Loucy (cell line): ENCODE data around the gene XRCC5.

ENCODE experiments used
- H2AFZ ChIP-seq: fragments of 200-600 bp; sonication (generic); 2 replicates; pipeline ENCODE4 v1.6.0; 2016; ENCODE audit warnings: antibody characterized with exemption, mild to moderate bottlenecking, low read length, moderate library complexity
- H3F3A ChIP-seq: fragments of 200-600 bp; 2 replicates; pipeline ENCODE4 v1.6.0; 2016; ENCODE audit warnings: antibody characterized with exemption, low read depth, mild to moderate bottlenecking
- H3K27me3 ChIP-seq: fragments of 200-600 bp; sonication (generic); 2 replicates; pipeline ENCODE4 v1.6.1; 2014; ENCODE audit warnings: low read length, mild to moderate bottlenecking; ENCODE audit not compliant: insufficient read depth, poor library complexity, severe bottlenecking
- H3K36me3 ChIP-seq: fragments of 200-600 bp; sonication (generic); 2 replicates; pipeline ENCODE4 v1.6.1; 2016; ENCODE audit warnings: low read length; ENCODE audit not compliant: insufficient read depth
- H3K4me1 ChIP-seq: fragments of 200-600 bp; sonication (generic); 2 replicates; pipeline ENCODE4 v1.5.1; 2014; ENCODE audit warnings: low read length, mild to moderate bottlenecking; ENCODE audit not compliant: insufficient read depth, poor library complexity, severe bottlenecking
- H3K4me2 ChIP-seq: fragments of 200-600 bp; sonication (generic); 2 replicates; pipeline ENCODE4 v1.6.0; 2014; ENCODE audit warnings: antibody characterized with exemption, low read length, low read depth, mild to moderate bottlenecking; ENCODE audit not compliant: poor library complexity, severe bottlenecking
- H3K4me3 ChIP-seq: fragments of 200-600 bp; sonication (generic); 2 replicates; pipeline ENCODE4 v1.5.1; 2014; ENCODE audit warnings: low read length, mild to moderate bottlenecking, mixed read lengths; ENCODE audit not compliant: poor library complexity, severe bottlenecking
- H3K79me2 ChIP-seq: fragments of 200-600 bp; sonication (generic); 2 replicates; pipeline ENCODE4 v1.6.1; 2014; ENCODE audit warnings: low read length; ENCODE audit not compliant: insufficient read depth
- H3K9ac ChIP-seq: fragments of 200-600 bp; sonication (generic); 2 replicates; pipeline ENCODE4 v1.6.0; 2014; ENCODE audit warnings: mild to moderate bottlenecking, low read depth, low read length, moderate library complexity; ENCODE audit not compliant: poor library complexity, severe bottlenecking
- H3K9me2 ChIP-seq: fragments of 200-600 bp; sonication (generic); replicated peaks from 2 replicates; pipeline ENCODE4 v1.6.1; 2016; ENCODE audit warnings: low read depth, low read length, mixed read lengths
- H3K9me3 ChIP-seq: fragments of 200-600 bp; sonication (generic); 2 replicates; pipeline ENCODE4 v1.6.1; 2014; ENCODE audit warnings: mild to moderate bottlenecking, antibody characterized with exemption, low read length, low read depth; ENCODE audit not compliant: insufficient read depth
- H4K20me1 ChIP-seq: fragments of 200-600 bp; sonication (generic); 2 replicates; pipeline ENCODE4 v1.6.0; 2014; ENCODE audit warnings: antibody characterized with exemption, low read length, mild to moderate bottlenecking; ENCODE audit not compliant: insufficient read depth, poor library complexity, severe bottlenecking
- EZH2phosphoT487 ChIP-seq: fragments of 200-600 bp; IDR thresholded peaks from 2 replicates; pipeline ENCODE4 v1.6.1; 2018; ENCODE audit warnings: antibody characterized with exemption, mild to moderate bottlenecking, moderate library complexity, borderline replicate concordance
- TF ChIP-seq, protein P1 (sequence below): fragments of 200-600 bp; sonication (generic); conservative IDR thresholded peaks from 2 replicates; pipeline ENCODE4 v1.5.1; 2014; ENCODE audit warnings: mild to moderate bottlenecking, antibody characterized with exemption, low read length

The XRCC5 gene

DNA sequence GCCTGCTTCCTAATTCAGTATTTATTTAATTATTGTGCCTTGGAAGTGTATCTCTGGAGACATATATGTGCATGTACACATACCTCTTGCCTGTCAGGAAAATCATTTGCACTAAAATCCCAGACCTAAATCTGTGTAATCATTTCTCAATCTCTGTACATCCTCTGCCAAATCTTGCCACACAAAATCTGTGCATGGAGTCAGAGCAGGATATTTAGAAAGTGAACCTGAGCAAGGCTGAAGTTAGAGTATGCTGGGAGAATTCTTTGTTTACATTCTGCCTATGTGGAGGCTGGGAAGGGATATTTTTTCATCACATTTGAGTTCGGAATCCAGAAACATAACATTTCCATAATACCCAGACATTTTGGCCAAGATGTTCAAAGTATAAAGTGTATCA lies 9.3 kb downstream of the XRCC5 start:
- peaks cover 30% of the 10 kb centered on the region for H4K20me1 ChIP-seq
- H3K36me3 ChIP-seq: peaks cover 81% of the 10 kb centered on the region
- TF ChIP-seq EZH2phosphoT487: no peak
- TF ChIP-seq, protein P1, sequence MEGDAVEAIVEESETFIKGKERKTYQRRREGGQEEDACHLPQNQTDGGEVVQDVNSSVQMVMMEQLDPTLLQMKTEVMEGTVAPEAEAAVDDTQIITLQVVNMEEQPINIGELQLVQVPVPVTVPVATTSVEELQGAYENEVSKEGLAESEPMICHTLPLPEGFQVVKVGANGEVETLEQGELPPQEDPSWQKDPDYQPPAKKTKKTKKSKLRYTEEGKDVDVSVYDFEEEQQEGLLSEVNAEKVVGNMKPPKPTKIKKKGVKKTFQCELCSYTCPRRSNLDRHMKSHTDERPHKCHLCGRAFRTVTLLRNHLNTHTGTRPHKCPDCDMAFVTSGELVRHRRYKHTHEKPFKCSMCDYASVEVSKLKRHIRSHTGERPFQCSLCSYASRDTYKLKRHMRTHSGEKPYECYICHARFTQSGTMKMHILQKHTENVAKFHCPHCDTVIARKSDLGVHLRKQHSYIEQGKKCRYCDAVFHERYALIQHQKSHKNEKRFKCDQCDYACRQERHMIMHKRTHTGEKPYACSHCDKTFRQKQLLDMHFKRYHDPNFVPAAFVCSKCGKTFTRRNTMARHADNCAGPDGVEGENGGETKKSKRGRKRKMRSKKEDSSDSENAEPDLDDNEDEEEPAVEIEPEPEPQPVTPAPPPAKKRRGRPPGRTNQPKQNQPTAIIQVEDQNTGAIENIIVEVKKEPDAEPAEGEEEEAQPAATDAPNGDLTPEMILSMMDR: no peak
- H3K4me3 ChIP-seq: no peak overlapping the region
- H3K27me3 ChIP-seq: no peaks in the 10 kb centered on the region
- no peaks in the 10 kb centered on the region for H3K9me3 ChIP-seq
- peaks cover 54% of the 10 kb centered on the region for H3K4me1 ChIP-seq
- no peak overlapping the region for H2AFZ ChIP-seq
- no peaks in the 10 kb centered on the region for H3K9me2 ChIP-seq
- no peak overlapping the region for H3K9ac ChIP-seq
- peaks cover 10% of the 10 kb centered on the region for H3F3A ChIP-seq
- peaks cover 97% of the 10 kb centered on the region for H3K79me2 ChIP-seq
- peak overlapping the region; percentile 85 for H3K4me2 ChIP-seq

DNA sequence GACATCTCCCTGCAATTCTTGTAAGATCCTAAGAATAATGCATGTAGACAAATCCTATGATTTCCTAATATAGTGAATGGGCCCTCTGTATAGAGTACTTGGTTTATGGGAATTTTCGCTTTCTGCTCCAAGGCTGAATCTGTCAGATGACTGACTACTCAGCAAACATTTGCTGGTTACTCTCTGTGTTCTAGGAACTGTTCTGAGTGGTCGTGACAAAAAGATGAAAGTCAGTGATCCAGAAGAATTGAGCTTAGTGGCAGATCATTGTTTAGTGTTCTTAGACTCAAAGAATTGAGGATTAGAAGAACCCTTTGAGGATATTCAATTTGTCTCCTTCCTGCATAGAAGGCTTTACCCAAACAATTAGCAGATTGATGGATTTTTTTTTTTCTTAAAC lies 10.0 kb downstream of the XRCC5 start:
- Histone ChIP-seq H3K9me3 (no peaks in the 10 kb centered on the region), H3F3A (peaks cover 4% of the 10 kb centered on the region), H3K79me2 (peaks cover 97% of the 10 kb centered on the region), H3K36me3 (peaks cover 82% of the 10 kb centered on the region), H3K9me2 (no peaks in the 10 kb centered on the region), H3K9ac (no peak overlapping the region), H3K27me3 (no peaks in the 10 kb centered on the region), H3K4me2 (no peak overlapping the region), H3K4me1 (peaks cover 48% of the 10 kb centered on the region), H4K20me1 (peaks cover 24% of the 10 kb centered on the region), H2AFZ (no peak overlapping the region), H3K4me3 (no peak overlapping the region)
- TF ChIP-seq EZH2phosphoT487: no peak
- TF ChIP-seq, protein P1: no peak

DNA sequence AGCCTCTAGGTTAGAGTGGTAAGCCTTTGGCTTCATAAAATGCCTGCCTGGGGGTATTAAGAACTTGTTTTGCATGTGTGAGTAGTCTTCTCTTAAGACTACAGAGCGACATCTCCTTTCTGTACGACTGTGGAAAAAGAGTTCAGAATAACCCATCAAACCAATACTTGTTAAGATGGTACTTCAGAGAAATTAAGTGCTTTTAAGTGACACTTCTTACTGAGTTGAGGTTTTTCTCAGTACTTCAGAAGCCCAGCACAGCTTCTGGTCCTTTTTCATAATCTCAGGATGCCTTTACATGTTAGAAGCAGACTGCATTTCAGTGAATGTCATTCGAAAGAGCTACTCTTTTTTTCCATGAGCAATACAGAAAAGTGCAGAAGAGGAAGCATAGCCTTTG lies 10.8 kb downstream of the XRCC5 start:
- Histone ChIP-seq H3K9ac (no peak overlapping the region), H4K20me1 (peaks cover 28% of the 10 kb centered on the region), H3K4me1 (peaks cover 43% of the 10 kb centered on the region), H3K36me3 (peaks cover 86% of the 10 kb centered on the region), H3K27me3 (no peaks in the 10 kb centered on the region), H3K9me2 (no peaks in the 10 kb centered on the region), H2AFZ (no peak overlapping the region), H3K4me3 (no peak overlapping the region), H3K79me2 (peaks cover 97% of the 10 kb centered on the region), H3K9me3 (no peaks in the 10 kb centered on the region), H3F3A (no peaks in the 10 kb centered on the region), H3K4me2 (no peak overlapping the region)
- no peak for TF ChIP-seq EZH2phosphoT487
- TF ChIP-seq, protein P1: no peak
